Keratinocyte (primary cell): Measurements from ENCODE around the gene DUSP14. TPM values are rescaled to one million over a fixed set of nuclear protein-coding genes. Genes with fewer than 3 reads are reported as not detected.

ENCODE experiments used
- DNase-seq: peaks from one replicate; pipeline ENCODE4 v3.0.0-alpha.2; 2011; ENCODE audit warnings: low read depth, missing footprints, low spot score
- FAIRE-seq: peaks from 2 replicates; lab custom pipeline; 2011; peaks lifted over from hg19 to GRCh38; lab: Jason Lieb, UNC
- H2AFZ ChIP-seq: 2 replicates; pipeline ENCODE4 v1.6.0; 2012; ENCODE audit warnings: low read length, control low read depth, inconsistent platforms; ENCODE audit not compliant: control insufficient read depth
- H3K27ac ChIP-seq: 2 replicates; pipeline ENCODE4 v1.5.1; 2011; ENCODE audit warnings: low read length; ENCODE audit not compliant: control insufficient read depth, insufficient read depth
- H3K27me3 ChIP-seq: 3 replicates; pipeline ENCODE4 v1.6.0; 2011; ENCODE audit warnings: low read length; ENCODE audit not compliant: control insufficient read depth, insufficient read depth; ENCODE audit errors: extremely low read depth
- H3K36me3 ChIP-seq, 2 experiments: 2 replicates in 1 of 2; 3 replicates in 1 of 2; pipeline ENCODE4 v1.5.1; 2011; ENCODE audit warnings: low read length in 2 of 2, mild to moderate bottlenecking in 1 of 2; ENCODE audit not compliant: control insufficient read depth in 2 of 2, insufficient read depth in 2 of 2; ENCODE audit errors: extremely low read depth in 1 of 2
- H3K4me1 ChIP-seq: 3 replicates; pipeline ENCODE4 v1.5.1; 2011; ENCODE audit warnings: low read length; ENCODE audit not compliant: control insufficient read depth, insufficient read depth; ENCODE audit errors: extremely low read depth
- H3K4me2 ChIP-seq: 3 replicates; pipeline ENCODE4 v1.6.0; 2011; ENCODE audit warnings: low read depth, low read length; ENCODE audit not compliant: control insufficient read depth, insufficient read depth; ENCODE audit errors: extremely low read depth
- H3K4me3 ChIP-seq, 3 experiments: fragments of 200-600 bp in 1 of 3; sonication (generic) in 1 of 3; 2 replicates in 2 of 3; 3 replicates in 1 of 3; pipeline ENCODE4 v1.5.1; 2011 to 2016; ENCODE audit warnings: low read length in 3 of 3, mild to moderate bottlenecking in 3 of 3, control low read depth in 2 of 3, inconsistent platforms in 1 of 3, low read depth in 1 of 3, mixed read lengths in 1 of 3, mixed run types in 1 of 3, moderate library complexity in 1 of 3; ENCODE audit not compliant: control insufficient read depth in 2 of 3, insufficient read depth in 2 of 3; ENCODE audit errors: extremely low read depth in 1 of 3
- H3K79me2 ChIP-seq: 2 replicates; pipeline ENCODE4 v1.6.0; 2012; ENCODE audit warnings: low read length; ENCODE audit not compliant: control insufficient read depth, insufficient read depth
- H3K9ac ChIP-seq: 3 replicates; pipeline ENCODE4 v1.6.0; 2011; ENCODE audit warnings: low read length; ENCODE audit not compliant: control insufficient read depth, insufficient read depth; ENCODE audit errors: extremely low read depth
- H3K9me1 ChIP-seq: 3 replicates; pipeline ENCODE4 v1.6.0; 2011; ENCODE audit warnings: low read length; ENCODE audit not compliant: control insufficient read depth, insufficient read depth; ENCODE audit errors: extremely low read depth
- H3K9me3 ChIP-seq: 2 replicates; pipeline ENCODE4 v1.5.1; 2012; ENCODE audit warnings: low read depth, low read length; ENCODE audit not compliant: control insufficient read depth
- H4K20me1 ChIP-seq: 3 replicates; pipeline ENCODE4 v1.6.0; 2011; ENCODE audit warnings: low read length; ENCODE audit not compliant: control insufficient read depth, insufficient read depth; ENCODE audit errors: extremely low read depth
- EZH2 ChIP-seq: IDR thresholded peaks from one replicate; pipeline ENCODE4 v1.6.1; 2012; ENCODE audit warnings: inconsistent platforms, mild to moderate bottlenecking, low read length, moderate library complexity
- dilution Hi-C: fragments of 300-500 bp; cut with MboI; formaldehyde crosslinking; loops from one replicate; pipeline ENCODE4 v1.7.0; 2020; ENCODE audit warnings: low sequenced_read_pairs; ENCODE audit not compliant: extremely low pct_ligation_motif_present
- polyA plus RNA-seq, 5 experiments: library from polyadenylated mRNA; depleted of rRNA in 3 of 5; stranded (reverse) in 3 of 5; stranded (forward) in 1 of 5; unstranded in 1 of 5; fragments of >200 nt; gene quantifications; 1 replicate in 1 of 5; 2 replicates in 3 of 5; 3 replicates in 1 of 5; pipeline versions ENCODE4 v1.2.1 to v1.2.3, GENCODE V29; 2011 to 2012; ENCODE audit warnings: missing spikeins in 2 of 5, low read depth in 1 of 5, low replicate concordance in 1 of 5
- TF ChIP-seq, protein P1 (sequence below), 3 experiments: IDR thresholded peaks in 1 of 3; conservative IDR thresholded peaks in 1 of 3; optimal IDR thresholded peaks in 1 of 3; 2 replicates in 2 of 3; 3 replicates in 1 of 3; pipeline versions ENCODE3 to v1.5.1; 2011; ENCODE audit warnings: low read length in 3 of 3, mild to moderate bottlenecking in 3 of 3, moderate library complexity in 2 of 3, control low read depth in 1 of 3, inconsistent platforms in 1 of 3; ENCODE audit not compliant: insufficient read depth in 2 of 3; ENCODE audit errors: extremely low read depth in 1 of 3

Gene DUSP14
- polyA plus RNA-seq, 1 donor (not counting 4 experiments of a cell fraction or from before 2014, with no cell fraction given): 169 TPM

DNA sequence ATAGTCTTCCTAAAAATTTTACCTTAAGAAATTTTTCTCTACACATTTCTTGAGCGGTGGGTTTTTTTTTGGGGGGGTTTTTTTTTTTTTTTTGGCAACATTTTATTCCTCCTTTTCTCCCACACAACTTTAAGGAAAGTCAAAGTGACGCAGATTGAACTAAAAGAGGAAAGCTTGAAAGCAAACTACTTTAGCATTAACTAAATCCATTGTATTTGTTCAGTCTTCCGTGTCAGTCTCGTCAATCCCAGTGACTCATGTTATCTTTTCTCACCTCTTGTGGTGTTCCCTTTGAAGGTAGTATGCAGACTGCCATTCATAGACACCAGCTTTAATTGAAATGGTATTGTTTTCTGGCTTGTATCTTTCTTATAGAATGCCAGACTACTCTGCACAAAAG lies 43.7 kb upstream of the DUSP14 start:
- no peak overlapping the region for H3K4me3 ChIP-seq
- TF ChIP-seq, protein P1, sequence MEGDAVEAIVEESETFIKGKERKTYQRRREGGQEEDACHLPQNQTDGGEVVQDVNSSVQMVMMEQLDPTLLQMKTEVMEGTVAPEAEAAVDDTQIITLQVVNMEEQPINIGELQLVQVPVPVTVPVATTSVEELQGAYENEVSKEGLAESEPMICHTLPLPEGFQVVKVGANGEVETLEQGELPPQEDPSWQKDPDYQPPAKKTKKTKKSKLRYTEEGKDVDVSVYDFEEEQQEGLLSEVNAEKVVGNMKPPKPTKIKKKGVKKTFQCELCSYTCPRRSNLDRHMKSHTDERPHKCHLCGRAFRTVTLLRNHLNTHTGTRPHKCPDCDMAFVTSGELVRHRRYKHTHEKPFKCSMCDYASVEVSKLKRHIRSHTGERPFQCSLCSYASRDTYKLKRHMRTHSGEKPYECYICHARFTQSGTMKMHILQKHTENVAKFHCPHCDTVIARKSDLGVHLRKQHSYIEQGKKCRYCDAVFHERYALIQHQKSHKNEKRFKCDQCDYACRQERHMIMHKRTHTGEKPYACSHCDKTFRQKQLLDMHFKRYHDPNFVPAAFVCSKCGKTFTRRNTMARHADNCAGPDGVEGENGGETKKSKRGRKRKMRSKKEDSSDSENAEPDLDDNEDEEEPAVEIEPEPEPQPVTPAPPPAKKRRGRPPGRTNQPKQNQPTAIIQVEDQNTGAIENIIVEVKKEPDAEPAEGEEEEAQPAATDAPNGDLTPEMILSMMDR (optimal IDR thresholded peaks at IDR 0.05 in 1 of 3, IDR thresholded peaks at IDR 0.05 in 1 of 3, conservative IDR thresholded peaks at IDR 0.05 in 1 of 3; ENCODE audit: extremely low read depth in 1 of 3, insufficient read depth in 2 of 3, low read length in 3 of 3): no peak
- no peak for TF ChIP-seq EZH2
- no peaks in the 10 kb centered on the region for H3K27me3 ChIP-seq
- H4K20me1 ChIP-seq: no peaks in the 10 kb centered on the region
- DNase-seq: no peak
- peaks cover 3 to 17% of the 10 kb centered on the region in 2 experiments for H3K36me3 ChIP-seq
- no peak for FAIRE-seq
- dilution Hi-C loops: no loop called here
- H3K27ac ChIP-seq: peak overlapping the region; percentile 2
- H3K9me1 ChIP-seq: no peaks in the 10 kb centered on the region
- H2AFZ ChIP-seq: no peak overlapping the region
- H3K4me1 ChIP-seq: peaks cover 44% of the 10 kb centered on the region
- H3K4me2 ChIP-seq: no peak overlapping the region
- no peaks in the 10 kb centered on the region for H3K79me2 ChIP-seq
- H3K9me3 ChIP-seq: no peaks in the 10 kb centered on the region
- no peak overlapping the region for H3K9ac ChIP-seq

DNA sequence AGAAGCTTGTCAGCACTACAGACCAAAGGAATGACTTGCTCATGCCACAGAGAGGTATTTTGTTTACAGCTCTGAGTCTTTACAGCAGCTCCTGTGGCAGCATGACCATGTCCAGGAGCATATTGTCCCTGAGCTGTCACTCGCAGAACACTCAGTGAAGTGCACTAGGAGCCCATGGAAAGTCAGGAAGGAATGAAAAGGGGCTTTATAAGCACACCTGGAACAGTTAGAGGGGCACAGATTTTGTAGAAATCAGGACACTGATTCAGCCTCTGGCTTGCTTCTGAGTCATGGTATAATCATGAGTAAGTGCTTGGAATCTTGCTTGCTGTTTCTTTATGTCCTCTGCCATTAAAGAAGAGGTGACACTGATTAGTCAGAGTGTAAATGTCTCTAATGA lies 42.0 kb upstream of the DUSP14 start:
- no peak for FAIRE-seq
- Histone ChIP-seq H3K9ac (peak overlapping the region; percentile 61), H3K27ac (peak overlapping the region; percentile 75), H3K36me3 (peaks cover under 1 to 10% of the 10 kb centered on the region in 2 experiments), H3K9me1 (no peaks in the 10 kb centered on the region), H3K4me2 (peak overlapping the region; percentile 70), H3K4me3 (no peak overlapping the region), H3K4me1 (peaks cover 44% of the 10 kb centered on the region), H3K27me3 (no peaks in the 10 kb centered on the region), H3K9me3 (no peaks in the 10 kb centered on the region), H4K20me1 (no peaks in the 10 kb centered on the region), H3K79me2 (no peaks in the 10 kb centered on the region), H2AFZ (no peak overlapping the region)
- dilution Hi-C loops: no loop called here
- no peak for TF ChIP-seq EZH2
- TF ChIP-seq, protein P1 (optimal IDR thresholded peaks at IDR 0.05 in 1 of 3, IDR thresholded peaks at IDR 0.05 in 1 of 3, conservative IDR thresholded peaks at IDR 0.05 in 1 of 3; ENCODE audit: extremely low read depth in 1 of 3, insufficient read depth in 2 of 3, low read length in 3 of 3): no peak
- DNase-seq: no peak
